Measurements from ENCODE around the gene SCAP. TPM values are rescaled to one million over a fixed set of nuclear protein-coding genes. Genes with fewer than 3 reads are reported as not detected.

Gene SCAP
- total and polyA plus RNA-seq, 2 of the 4 experiments (the other 2 are of a cell fraction), result 25.3 to 34.6 TPM

DNA sequence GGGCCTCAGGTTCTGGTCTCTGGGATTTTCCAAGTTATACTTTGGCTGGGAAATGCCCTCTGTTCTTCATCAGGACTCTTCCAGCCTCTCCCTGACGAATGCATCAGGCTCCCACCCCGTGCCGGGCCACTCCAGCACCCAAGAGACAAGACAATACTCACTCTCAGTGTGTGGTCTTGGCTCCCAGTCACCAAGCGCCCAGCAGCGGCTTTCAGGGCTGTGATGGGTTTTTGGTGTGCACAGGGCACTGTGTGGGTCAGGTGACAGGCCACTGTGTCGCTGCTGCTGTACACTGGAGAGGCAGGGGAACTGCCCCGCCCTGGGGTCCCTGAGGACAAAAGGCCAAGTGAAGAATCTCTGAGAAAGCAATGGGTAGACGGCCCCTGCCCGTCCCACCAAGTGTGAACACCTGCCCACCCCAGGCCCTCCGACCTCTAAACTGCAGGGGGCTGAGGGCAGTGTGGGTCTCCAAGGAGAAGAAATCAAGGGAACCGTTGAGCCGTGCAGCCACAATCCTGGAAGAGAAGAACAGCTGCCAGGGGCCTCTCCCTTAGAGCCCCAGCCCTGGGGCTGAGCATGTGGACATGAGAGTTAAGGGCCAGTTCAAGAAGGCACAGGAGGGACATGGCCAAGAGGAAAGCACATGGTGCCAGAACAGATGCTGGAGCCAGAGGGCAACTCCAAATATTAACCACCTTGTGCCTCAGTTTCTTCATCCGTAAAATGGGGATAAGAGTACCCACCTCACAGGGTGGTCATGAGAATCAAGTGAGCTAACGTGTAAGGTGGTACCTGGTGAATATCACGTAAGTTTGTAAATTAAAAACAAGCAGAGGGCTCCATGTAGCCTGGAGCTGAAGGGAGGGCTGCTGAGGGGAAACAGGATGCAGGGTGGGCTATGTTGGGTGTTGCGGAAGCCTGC lies 60.8 kb downstream of the SCAP start:
- WGBS, 2 experiments (ENCODE audit: extremely low coverage in 2 of 2, insufficient read length in 1 of 2), result 87% methylated on average over 6 of the region's 16 CpGs; no CpG with 5 or more reads in 1 of the 2 experiments
- Histone ChIP-seq H3K4me1 (ENCODE audit: control insufficient read depth, insufficient read depth, low read length) (no peaks in the 10 kb centered on the region), H3K27ac (ENCODE audit: insufficient read depth, low read length) (no peak overlapping the region), H4K5ac (ENCODE audit: low read depth, low read length) (no peak overlapping the region), H3K9ac (ENCODE audit: low read depth, low read length) (no peak overlapping the region), H3K56ac (ENCODE audit: extremely low read depth, insufficient read depth, low read length) (no peak overlapping the region), H2AK5ac (ENCODE audit: low read depth, low read length) (no peak overlapping the region), H2AK9ac (replicated peaks; ENCODE audit: low read depth, low read length, poor library complexity) (no peak overlapping the region), H3K4ac (ENCODE audit: low read depth, low read length) (no peak overlapping the region), H3K79me1 (ENCODE audit: low read depth in 1 of 2, low read length in 2 of 2) (peaks cover 4 to 6% of the 10 kb centered on the region in 2 experiments; a peak in 2 of 4 replicates), H4K8ac (ENCODE audit: low read depth in 2 of 2, low read length in 2 of 2) (no peak overlapping the region), H3K9me3 (ENCODE audit: control insufficient read depth, insufficient read depth, low read length) (no peaks in the 10 kb centered on the region), H2BK15ac (ENCODE audit: low read depth, low read length) (no peak overlapping the region), H3K27me3 (ENCODE audit: control insufficient read depth, insufficient read depth, low read length) (no peaks in the 10 kb centered on the region), H3K4me2 (ENCODE audit: low read depth, low read length) (no peak overlapping the region), H4K91ac (ENCODE audit: insufficient read depth, low read depth, low read length) (no peak overlapping the region), H2AFZ (replicated peaks; ENCODE audit: low read length, poor library complexity) (no peak overlapping the region), H2BK5ac (ENCODE audit: low read depth, low read length, poor library complexity, severe bottlenecking) (no peak overlapping the region), H3K14ac (replicated peaks; ENCODE audit: low read depth, low read length) (no peak overlapping the region), H2BK20ac (ENCODE audit: low read depth, low read length) (no peak overlapping the region), H2BK120ac (ENCODE audit: low read depth, low read length) (no peak overlapping the region), H3K36me3 (ENCODE audit: control insufficient read depth, insufficient read depth, low read length) (peaks cover 61% of the 10 kb centered on the region), H3K23ac (ENCODE audit: low read depth, low read length) (no peak overlapping the region), H3K4me3 (ENCODE audit: insufficient read depth, low read depth, low read length) (no peak overlapping the region), H4K20me1 (ENCODE audit: insufficient read depth, low read length) (peaks cover 19% of the 10 kb centered on the region), H3K9me1 (ENCODE audit: insufficient read depth, low read length) (no peaks in the 10 kb centered on the region), H3K18ac (ENCODE audit: low read depth, low read length) (no peak overlapping the region)
- ChIA-PET POLR2A (ENCODE audit: unreplicated experiment) (no interaction called here), CTCF (no interaction called here)
- TF ChIP-seq POLR2A (IDR thresholded peaks at IDR 0.05; ENCODE audit: low read depth, low read length) (no peak), RFX5 (IDR thresholded peaks at IDR 0.05; ENCODE audit: low read depth, low read length) (no peak), SMC3 (IDR thresholded peaks at IDR 0.05; ENCODE audit: low read depth, low read length) (no peak), RCOR1 (IDR thresholded peaks at IDR 0.05; ENCODE audit: insufficient replicate concordance, low read length) (no peak), RAD21 (IDR thresholded peaks at IDR 0.05; ENCODE audit: low read length) (no peak), MAFK (IDR thresholded peaks at IDR 0.05; ENCODE audit: low read depth, low read length) (no peak), CEBPB (IDR thresholded peaks at IDR 0.05; ENCODE audit: low read depth, low read length) (no peak), FOS (IDR thresholded peaks at IDR 0.05; ENCODE audit: low read depth, low read length) (no peak)
- dilution Hi-C loops (cut with HindIII; ENCODE audit: low sequenced_read_pairs, unreplicated experiment), result no loop called here
- ATAC-seq (ENCODE audit: low read depth) (no peak), DNase-seq (no peak)
- BruUV-seq (replicated peaks), result no TSS peak
- intact Hi-C loops (cut with micrococcal nuclease), result no loop called here
- in situ Hi-C loops (cut with MboI; ENCODE audit: low sequenced_read_pairs), result no loop called here

Measured in IMR-90 (cell line).